Right renal cortex interstitium (tissue), 3 donors: ENCODE data around the gene PAX3. TPM values are rescaled to one million over a fixed set of nuclear protein-coding genes. Genes with fewer than 3 reads are reported as not detected.

Experiments used
- DNase-seq, 3 donors: peaks; one replicate each; pipeline ENCODE4 v3.0.0-alpha.2; 2013; ENCODE audit warnings: low read depth in 3 of 3, low spot score in 2 of 3
- polyA plus RNA-seq, 3 donors: library from polyadenylated mRNA; unstranded; fragments of 120-200 nt; gene quantifications; one replicate each; pipeline ENCODE4 v1.2.1, GENCODE V29; 2013; ENCODE audit not compliant: insufficient read length in 3 of 3

PAX3 gene
- polyA plus RNA-seq, 3 donors: not detected

DNA sequence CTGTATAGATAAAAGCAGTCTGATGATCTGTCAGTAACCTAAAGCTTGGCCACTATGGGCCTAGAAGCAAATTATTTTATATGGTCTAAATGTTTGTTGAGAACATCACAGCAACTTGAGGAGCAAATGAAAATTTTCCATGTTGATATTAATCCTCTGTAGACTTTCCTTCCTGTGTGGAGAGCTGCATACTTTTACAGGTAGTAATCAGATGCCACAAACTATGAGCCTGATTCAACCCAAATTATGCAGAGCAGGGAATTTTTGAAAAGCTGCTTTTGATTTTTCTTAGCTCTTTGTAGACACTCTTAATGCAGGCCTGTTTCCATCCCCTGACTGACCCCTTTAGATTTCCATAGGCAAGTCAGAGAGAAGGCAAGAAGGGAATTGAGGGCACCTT is 17.3 kb downstream of the PAX3 start:
- no peak for DNase-seq

DNA sequence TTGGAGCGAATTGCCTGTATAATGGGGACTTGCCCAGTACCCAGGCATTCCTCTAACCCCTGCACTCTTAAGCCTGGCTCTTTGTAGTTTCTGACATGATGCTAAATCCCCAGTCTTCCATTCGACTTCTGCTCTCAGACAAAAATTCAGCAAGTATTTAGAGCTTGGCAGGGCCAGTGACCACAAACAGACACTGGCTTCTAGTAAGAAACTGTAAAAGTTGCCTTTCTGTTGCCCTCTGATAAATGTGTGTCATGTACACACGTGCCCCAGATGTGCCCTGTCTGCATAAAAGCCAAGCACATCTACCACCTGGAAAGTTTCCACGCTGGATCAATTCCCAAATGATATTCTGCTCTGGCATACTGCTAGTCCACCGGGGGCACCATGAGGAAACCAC is 18.0 kb downstream of the PAX3 start:
- no peak for DNase-seq

DNA sequence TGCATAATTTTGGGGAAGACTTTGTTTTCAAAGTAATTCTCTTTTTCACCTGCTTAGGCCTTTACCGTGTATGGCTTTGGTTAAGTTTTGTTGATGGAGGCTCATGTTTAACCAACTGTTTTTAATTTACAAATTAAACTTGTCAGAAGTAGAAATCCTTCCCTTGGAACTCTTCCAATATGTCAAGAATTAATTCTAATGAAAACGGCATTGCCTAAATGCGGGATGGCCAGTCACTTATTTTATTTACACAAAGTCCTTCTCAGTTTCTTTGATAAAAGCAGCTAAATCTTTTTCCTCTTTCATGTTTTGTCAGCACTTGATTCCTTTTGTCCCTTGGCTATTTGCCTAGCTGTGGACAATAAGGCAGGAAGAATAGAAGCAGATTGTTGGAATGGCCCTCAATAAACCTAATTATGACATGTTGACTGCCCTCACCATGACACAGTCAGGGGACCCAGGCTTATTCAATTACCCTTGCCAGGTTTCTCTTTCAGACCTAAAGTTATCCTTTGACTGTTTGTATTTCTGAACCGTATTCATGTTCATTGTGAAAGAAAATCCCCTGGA is 26.3 kb downstream of the PAX3 start:
- no peak for DNase-seq

DNA sequence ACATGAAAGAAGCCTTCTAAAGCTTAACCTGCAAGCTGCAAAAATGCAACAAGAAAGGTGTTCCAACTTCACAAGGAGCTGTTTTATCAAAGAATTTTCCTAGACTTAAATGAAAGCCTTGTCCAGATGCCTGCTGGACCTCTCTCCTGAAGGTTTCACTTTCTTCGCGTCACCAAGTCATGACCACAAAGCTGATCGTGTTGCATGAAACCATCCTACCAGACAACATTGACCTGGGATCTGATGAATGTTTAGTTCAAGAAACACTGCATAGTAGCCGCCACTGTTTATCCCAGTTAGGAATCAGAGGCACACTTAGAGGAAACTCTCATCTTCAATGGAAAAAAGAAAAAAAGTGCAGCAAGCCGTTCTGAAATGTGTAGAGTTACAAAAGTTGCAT is 26.9 kb downstream of the PAX3 start:
- no peak for DNase-seq

DNA sequence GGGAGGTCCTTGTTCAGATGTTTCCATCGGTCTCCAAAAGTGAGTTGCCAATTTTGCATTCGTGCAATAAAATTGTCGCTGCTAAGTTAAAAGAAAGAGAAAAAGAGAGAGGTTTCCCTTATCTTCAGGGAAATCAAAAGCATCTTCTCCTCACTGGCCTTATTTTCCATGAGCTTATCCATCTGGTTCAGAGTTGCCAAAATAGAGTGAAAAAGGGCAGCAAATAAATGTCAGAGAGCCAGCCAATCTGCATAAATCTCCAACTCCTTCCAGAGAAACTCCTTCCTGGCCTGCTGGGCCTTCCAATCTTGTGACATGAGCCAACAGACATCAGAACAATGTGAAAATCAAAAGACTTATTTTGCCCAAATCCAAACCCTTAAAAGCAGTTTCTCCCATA is 28.4 kb downstream of the PAX3 start:
- DNase-seq: no peak

DNA sequence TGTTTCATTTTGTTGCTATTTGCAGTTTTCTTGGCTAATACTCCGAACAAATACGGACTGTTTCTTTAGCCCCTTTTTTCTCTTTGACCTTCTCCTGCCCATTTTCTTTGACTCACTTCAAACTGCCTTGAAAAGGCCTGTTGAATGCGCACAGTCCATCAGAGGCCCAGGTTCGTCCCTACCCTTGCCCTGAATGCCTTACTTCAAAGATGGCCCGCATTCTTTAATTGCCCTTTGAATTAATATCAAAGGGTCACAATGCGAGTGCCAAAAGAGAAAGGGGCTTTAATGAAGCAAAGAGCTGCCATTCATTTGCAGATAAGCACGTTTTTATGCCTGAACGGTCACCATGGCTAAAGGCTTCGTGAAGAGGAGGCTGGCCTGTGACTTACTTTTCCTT is 29.7 kb downstream of the PAX3 start:
- DNase-seq: no peak

DNA sequence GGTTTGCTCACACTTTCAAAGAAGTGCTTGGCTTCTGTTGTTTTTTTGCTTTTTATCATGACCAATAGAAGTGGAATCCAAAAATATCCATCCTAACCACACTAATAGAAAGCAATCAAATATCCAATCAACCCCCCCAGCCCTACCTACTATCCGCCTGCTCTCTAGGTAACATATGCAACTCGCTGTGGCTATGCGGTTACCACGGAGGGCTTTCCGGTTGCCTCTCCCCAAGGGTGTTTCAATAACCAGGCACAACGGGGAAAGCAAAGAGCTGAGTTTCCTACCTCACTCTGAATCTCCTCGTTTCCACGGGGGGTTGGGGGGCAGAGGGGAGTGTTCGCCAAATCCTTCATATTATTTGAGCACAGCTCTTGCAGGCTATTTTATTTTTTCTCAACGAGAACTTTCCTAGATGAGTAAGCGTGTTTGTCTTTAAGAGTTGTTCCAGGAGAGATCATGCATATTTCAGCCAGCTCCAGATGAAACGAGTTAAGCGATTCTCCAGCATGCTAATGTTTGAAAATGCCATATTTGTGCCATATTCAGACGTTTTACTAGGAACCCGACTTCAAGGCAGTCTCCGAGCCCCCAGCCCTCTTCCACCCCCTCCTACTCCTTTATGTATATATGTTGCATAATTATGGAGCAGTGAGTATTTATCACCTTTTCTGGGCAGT is 30.3 kb downstream of the PAX3 start:
- DNase-seq: no peak

DNA sequence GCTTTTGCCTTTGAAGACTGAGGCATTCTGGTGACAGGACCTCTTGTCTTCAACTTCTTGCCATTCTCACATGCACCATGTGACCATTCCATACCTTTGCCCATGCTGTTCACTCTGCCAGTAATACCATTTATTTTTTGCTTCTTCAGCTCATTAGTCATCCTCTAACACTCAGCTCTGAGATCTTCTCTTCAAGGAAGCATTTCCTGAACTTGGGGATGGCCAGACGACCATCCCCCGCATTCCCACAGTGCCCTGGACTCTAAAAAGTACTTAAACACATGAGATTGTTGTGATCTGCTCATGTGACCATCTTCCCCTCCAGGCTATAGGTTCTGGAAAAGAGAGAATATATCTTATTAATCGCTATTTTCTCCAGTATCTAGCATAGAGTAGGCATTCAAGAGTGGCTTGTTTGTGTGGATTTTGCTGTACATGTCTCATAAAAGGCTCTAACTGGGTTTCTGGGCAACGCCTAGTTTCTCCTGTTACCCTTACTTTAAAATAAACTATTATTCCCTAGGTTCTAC is 33.9 kb downstream of the PAX3 start:
- DNase-seq: no peak

DNA sequence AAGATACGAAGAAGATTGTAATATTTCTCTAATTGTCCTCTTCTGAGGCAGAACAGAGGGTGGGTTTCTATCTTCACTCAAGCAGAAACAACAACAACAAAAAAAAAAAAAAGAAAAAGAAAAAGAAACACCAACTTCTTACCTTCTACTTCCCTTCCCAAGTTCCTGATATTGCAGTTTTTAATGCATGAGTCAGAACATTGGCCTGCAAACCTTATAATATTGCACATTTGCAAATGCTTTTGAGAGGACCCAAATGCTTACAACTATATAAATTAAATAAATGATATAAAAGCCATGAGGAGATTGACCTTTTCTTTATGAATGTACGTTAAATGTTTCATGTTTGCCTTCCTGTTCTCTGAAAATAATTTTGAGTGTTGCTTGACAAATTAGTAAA is 37.3 kb downstream of the PAX3 start:
- no peak for DNase-seq

DNA sequence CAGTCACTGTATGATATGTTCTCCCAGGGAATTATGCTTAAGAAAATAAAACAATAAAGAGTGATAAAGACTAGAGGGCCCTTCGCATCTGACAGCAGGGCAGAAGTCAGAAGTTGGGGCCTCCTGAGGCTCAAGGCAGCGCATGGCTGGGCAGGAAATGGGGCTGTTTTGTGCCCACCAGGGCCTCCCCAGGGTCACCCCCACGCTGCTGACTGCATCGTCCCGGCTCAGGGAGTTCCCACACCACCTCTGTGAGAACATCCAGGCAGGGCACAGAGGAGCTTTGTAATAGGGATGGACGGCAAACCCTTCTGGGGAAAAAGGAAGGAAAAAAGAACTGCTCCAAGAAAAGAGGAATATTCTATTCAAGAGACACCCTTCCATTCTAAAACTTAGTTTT is 41.2 kb downstream of the PAX3 start:
- DNase-seq: no peak

DNA sequence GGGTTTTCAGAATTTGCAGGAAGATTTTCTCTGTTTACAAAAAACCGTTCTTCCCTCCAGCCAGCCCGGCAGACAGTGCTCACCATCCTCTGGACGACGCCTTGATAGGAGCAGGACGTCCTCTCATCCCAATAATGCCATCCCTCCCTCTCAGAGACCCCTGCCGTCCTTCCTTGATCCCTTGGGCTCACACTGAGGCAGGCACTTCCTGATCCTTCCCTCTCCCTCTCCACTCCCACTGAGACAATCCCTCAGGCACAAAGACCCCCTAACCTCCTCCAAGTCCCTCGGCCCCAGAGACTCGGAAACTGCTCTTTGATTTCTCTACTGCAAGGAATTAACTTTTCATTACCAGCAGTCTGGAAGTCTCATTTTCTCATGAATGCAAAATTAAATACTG is 42.5 kb downstream of the PAX3 start:
- no peak for DNase-seq

DNA sequence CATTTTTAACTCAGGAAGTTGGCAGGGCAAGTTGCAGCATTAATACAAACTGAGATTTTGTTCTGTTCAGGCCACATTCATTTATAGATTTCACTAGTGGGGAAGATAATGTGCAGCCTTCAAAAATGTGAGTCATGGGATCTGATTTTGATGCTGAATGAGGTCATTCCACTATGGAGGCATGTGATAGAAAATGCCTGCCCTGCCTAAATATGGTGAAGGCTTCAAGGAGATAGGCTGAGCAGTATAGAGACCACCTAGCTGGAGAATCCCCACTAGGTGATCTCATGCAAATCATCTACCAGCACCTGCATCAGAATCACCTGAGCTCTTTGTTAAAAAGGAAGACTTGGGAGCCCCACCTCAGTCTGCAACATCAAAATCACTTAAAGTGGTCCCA is 43.7 kb downstream of the PAX3 start:
- no peak for DNase-seq

DNA sequence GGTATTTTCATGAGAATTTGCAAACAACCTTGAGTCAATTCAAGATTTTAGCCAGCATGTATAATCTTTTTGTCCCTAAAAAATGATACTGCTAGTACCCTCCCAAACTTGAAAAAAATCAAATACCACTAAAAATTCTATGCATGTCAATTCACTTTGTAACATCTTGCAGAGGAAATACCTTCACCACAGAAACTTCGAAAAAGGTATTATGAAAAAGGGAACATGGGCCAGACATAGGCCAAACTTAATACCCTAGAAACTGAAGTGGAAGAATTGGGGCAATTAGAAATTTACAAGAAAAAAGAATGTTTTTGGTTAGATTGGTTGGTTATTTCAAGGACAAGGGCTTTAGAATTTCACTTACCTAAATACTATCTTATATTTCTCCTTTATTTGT is 48.5 kb downstream of the PAX3 start:
- no peak for DNase-seq

DNA sequence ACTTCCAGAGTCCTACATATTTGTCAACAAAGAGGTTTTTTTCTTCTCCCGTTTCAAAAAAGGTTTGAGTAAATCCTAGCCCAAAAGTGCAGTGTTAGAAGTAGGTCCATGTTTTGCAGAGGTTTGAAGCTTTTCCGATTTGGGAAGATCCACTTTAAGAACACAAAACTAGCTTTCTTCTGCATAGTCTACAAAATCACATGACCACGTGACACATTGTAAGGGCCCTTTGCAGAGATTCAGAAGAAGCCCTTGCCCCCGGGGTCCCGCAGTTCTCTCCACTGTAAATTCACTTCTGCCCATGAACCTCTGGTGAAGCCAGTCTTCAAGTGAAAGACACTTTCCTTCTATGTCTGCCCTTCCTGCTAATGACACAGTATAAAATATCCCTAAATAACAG is 49.4 kb downstream of the PAX3 start:
- no peak for DNase-seq

DNA sequence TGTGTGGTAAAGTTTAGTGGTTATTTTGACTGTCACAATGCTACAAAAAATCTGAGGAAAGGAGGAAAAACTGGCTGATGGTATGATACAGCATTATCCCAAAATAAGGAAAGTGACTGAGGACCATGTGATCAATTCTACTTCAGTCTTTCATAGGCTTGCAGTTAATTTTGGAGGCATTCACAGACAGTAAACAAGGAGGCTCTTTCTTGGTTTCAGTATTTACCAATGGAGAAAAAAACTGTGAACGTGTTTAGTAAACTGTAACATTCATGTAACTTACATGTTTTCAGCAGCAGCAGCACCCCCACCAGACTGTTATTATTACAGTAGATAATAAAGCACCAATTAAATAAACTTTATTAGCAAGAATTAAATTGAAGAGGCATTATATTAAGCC is 50.0 kb downstream of the PAX3 start:
- DNase-seq: no peak

DNA sequence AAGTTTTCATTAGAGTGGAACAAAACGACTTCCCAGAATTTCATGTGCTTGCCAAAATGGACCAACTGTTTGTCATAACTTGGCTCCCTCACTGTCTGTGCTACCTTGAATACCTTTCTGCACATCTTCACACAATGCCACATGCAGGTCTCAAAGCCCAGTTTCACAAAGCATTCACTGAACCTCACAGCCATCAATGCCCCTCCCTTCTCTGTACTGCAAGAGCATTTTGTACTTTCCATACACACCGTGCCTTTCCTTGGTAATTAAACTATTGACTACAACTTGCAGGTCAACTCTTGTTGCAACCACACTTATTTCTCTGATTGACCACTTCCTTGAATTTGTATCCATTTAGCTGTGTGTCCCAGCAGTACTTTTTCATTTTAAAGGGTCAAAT is 50.5 kb downstream of the PAX3 start:
- DNase-seq: no peak

DNA sequence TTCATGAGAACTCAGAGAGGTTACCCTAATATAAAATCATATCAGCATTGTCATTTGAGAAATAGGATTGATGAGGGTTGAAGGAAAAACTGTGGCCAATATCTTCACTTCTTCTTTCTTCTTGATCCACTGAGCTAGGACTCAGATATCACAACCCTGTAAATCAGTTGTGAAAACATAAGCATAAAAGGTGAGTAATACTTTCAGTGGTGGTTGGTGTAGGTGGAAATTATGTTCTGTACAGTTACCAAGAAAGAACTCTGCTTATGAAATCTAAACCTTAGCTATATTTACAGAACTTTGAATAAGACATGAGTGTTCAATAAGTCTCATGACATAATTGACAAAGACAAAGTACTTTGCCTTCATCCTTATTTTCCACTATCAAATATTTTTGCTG is 56.3 kb downstream of the PAX3 start:
- no peak for DNase-seq

DNA sequence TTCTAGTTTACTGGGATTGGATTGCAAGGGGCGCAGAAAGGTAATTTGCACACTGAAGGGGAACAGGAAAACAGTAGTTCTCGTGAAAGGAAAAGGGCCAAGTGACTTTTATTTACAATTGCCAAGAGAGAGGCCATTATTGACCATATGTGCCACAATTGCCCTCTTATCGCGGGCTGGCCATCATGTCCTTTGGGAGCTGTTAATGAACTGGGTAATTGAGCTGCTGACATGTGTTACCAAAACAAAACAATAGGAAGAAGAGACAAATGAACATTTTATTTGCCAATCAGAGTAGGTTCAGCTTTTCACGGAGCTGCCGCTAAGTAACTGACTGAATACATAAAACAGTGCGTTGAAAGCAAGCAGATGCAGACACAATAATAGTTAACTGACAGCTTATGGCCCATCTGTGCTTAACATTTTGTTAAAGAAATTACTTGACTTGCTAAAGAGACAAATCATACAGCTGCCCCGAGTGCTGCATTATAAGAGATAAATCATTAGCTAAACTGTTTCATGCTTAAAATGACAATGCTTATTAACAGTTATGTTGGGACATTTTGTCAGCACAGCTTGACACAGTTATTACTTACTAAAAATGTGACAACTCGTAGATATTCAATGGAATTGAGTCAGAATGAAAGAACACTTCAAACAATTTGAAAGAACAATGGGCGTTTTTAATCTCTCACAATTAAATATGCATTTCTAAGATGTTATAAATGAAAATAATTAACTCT is 57.5 kb downstream of the PAX3 start:
- DNase-seq: no peak

DNA sequence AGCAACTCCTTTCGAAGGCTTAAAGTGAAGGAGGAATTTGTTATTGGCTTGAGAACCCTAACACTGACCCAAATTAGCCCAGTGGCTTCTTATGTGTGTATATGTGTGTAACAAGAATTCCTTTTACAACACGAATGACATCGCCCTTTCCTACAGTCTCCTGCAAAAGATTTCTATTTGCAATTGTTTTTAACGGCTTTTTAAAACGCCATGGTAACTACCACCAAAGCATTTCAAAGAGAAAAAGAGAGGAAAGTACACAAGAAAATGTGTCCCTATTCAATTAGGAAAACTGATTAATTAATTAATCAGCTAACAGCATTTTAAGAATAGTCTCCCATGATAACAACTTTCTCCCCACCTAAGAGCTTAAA is 58.1 kb downstream of the PAX3 start:
- DNase-seq: no peak

DNA sequence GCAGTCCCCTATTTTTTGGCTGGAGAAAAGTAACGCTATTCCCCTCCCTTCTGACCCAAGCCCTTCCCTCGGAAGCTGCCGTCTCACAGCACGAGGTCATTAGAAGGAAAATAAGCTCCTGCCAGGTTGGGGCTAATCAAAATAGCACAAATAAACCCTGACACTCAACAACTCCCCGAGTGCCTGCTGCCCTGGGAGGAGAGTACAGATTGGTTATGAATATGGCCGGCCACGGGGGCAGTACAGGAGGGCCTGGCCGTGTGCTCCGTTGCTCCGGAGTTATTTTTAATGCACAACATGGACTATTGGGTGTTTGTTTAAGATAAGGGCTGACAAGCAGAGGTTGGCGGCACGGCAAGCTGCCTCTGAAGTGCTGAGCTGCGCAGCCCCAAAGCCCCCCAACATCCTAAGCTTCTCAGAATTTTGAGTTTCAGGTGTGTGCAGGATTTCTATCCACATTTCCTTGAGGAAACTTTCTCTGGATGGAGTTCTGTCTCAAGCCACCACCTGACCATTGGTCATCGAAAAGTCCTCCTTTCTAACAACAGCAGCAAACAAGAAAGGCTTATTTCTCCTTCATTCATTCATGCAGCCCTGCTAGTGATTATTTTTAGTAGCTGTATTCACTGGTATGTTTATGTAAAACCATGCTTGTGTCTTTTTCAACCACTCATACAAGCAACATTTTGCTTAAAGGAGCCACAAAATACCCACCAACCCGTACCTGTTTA is 58.7 kb downstream of the PAX3 start:
- no peak for DNase-seq

DNA sequence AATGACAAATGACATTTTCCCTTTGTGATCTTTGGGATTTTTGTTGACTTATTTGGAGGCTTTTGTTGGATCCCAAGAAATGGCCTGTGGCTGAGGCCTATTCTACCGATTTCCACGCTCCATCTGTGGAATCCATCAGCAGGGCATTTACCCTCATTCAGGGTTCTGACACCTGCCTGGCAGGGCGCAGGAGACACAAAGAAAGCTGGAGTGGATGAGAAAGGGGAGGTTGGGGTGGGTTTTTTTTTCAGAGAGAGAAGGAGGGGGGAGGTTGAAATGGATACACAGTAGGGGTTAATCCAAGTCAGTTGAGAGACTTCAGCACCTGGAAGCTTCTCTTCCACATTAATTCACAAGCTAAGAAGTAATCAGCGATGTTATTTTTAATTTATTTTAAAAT is 59.7 kb downstream of the PAX3 start:
- DNase-seq: no peak

DNA sequence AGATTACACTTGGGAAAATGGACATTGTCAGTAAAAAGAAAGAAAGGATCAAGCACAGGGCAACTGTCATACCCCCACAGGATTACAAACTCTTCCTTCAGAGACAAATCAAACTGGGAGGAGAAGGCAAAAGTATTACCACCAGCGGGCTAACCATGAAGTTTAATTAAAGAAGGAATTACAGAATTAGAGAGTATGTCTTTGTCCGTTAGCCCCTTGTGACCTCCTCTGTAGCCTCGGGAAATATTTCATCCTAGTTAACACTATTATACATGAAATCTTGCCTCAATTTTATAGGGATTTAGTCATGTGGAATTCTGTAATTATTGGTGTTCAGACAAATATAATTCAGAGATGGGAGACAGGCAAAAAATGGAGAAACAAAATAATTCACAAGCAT is 60.7 kb downstream of the PAX3 start:
- DNase-seq: no peak
